ENCODE data around the gene ABCC11.

Gene ABCC11

DNA sequence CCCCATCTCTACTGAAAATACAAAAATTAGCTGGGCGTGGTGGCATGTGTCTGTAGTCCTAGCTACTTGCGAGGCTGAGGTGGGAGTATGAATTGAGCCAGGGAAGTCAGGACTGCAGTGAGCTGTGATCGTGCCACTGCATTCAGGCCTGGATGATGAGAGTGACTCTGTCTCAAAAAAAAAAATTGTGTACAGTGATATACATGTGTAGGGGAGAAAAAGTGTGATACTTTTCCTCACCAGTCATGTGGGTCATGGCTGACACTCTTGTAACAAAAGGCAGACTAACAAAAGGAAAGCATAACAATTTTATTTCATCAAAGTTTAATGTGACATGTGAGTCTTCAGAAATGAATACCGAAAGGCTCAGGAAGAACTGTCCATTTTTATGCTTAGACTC, 89.5 kb downstream of the ABCC11 start:
- TF ChIP-seq, protein P1, sequence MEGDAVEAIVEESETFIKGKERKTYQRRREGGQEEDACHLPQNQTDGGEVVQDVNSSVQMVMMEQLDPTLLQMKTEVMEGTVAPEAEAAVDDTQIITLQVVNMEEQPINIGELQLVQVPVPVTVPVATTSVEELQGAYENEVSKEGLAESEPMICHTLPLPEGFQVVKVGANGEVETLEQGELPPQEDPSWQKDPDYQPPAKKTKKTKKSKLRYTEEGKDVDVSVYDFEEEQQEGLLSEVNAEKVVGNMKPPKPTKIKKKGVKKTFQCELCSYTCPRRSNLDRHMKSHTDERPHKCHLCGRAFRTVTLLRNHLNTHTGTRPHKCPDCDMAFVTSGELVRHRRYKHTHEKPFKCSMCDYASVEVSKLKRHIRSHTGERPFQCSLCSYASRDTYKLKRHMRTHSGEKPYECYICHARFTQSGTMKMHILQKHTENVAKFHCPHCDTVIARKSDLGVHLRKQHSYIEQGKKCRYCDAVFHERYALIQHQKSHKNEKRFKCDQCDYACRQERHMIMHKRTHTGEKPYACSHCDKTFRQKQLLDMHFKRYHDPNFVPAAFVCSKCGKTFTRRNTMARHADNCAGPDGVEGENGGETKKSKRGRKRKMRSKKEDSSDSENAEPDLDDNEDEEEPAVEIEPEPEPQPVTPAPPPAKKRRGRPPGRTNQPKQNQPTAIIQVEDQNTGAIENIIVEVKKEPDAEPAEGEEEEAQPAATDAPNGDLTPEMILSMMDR (IDR thresholded peaks at IDR 0.05; ENCODE audit: low read depth, low read length): no peak
- no peak overlapping the region for H3K4me3 ChIP-seq (ENCODE audit: low read depth, low read length)
- H3K4me1 ChIP-seq: no peaks in the 10 kb centered on the region
- no peaks in the 10 kb centered on the region for H3K9me3 ChIP-seq
- H3K36me3 ChIP-seq: no peaks in the 10 kb centered on the region
- DNase-seq: no peak
- no peaks in the 10 kb centered on the region for H3K27me3 ChIP-seq

DNA sequence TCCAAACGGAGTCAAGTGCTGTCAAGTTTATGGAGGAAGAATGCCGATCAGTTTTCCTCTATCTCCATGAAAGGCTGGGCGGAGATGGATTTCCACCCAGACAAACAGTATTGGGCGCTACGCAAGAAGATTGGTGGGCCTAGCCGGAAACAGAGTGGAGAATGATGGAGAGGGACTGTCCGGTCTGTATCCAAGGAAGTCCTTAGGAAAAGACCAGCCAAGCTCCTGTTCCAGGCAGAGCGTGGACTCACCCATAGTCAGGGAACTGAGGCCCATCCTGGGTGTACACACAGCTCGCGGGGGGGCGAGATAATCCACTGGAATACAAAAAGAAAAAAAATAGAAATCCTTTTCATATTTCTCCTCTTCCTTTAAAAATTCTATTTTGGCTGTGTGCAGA, 90.0 kb downstream of the ABCC11 start:
- H3K27me3 ChIP-seq: no peaks in the 10 kb centered on the region
- TF ChIP-seq, protein P1 (IDR thresholded peaks at IDR 0.05; ENCODE audit: low read depth, low read length): no peak
- no peaks in the 10 kb centered on the region for H3K9me3 ChIP-seq
- H3K36me3 ChIP-seq: no peaks in the 10 kb centered on the region
- no peak overlapping the region for H3K4me3 ChIP-seq (ENCODE audit: low read depth, low read length)
- DNase-seq: no peak
- no peaks in the 10 kb centered on the region for H3K4me1 ChIP-seq

DNA sequence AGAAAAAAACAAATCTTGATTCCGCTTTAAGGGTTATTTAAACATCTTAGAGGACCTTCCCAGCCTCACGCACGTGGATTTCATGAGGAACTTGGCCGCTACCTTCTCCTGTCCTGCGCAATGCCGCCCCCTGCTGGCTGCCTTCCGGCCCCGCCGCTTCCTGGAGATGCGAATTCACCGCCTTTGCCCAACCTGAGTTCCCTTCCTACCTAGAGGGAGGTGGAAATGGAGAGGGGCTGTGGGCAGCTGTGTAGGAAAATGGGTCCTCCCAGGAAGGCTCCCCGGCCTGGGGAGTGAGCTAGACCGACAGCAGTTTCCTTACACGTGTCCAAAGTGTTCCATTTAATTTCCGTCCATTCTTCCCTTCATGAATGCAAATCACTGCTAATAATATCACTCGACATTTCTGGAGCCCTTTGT, 90.5 kb downstream of the ABCC11 start:
- peak; percentile 87 for DNase-seq
- Histone ChIP-seq H3K4me3 (ENCODE audit: low read depth, low read length) (peak overlapping the region; percentile 47), H3K36me3 (no peaks in the 10 kb centered on the region), H3K9me3 (no peaks in the 10 kb centered on the region), H3K27me3 (no peaks in the 10 kb centered on the region), H3K4me1 (no peaks in the 10 kb centered on the region)
- TF ChIP-seq, protein P1 (IDR thresholded peaks at IDR 0.05; ENCODE audit: low read depth, low read length): peak; percentile 89

DNA sequence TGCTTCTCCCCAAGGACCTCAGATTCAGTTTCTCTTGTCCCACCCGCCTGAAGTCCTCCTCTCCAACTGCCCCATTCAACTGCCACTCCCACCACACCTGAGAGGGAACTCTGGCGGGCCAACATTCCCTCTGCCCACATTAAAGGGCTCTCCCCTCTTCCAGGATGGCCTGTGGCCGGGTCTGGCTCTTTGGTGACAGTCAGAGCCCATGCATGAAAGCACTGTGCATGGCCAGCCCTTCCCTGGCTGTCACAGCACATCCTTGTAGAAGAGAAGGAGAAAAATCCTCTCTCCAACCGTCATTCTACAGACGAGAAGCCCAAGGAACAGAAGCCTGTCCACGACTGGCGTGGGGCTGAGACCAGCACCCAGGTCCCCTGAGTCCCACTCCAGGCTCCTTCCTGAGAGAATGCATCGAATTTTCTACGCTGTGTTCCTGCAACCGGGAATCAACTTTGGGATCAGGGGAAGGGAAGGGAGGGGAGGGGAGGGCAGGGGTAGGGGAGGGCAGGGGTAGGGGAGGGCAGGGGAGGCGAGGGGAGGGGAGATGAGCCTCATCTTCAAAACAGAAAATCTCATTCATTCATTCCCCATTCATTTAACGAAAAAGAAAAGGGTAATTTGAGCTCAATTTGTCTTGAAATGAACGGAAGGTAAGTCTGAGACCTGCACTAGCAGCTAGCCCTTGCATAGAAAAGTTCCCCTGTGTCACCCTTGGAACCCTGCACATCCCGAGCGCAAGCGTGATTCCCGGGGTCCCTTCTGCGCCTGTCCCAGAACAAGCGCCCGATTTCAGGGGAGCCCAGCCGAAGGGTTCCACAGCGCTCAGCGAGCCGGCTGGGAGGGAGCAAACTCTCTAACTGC, 91.2 kb downstream of the ABCC11 start, which contains the start of gene ABCC12:
Gene ABCC12, minus strand, starts transcription at position 68 of the 864 bp plus-strand sequence. CDS start 9,569 bp downstream, outside the sequence.
- Histone ChIP-seq H3K4me3 (ENCODE audit: low read depth, low read length) (peak within 1 kb of the TSS; percentile 47), H3K4me1 (no peaks in the 10 kb centered on the region), H3K9me3 (no peaks in the 10 kb centered on the region), H3K27me3 (no peaks in the 10 kb centered on the region), H3K36me3 (no peaks in the 10 kb centered on the region)
- no peak for DNase-seq
- TF ChIP-seq, protein P1 (IDR thresholded peaks at IDR 0.05; ENCODE audit: low read depth, low read length): no peak

DNA sequence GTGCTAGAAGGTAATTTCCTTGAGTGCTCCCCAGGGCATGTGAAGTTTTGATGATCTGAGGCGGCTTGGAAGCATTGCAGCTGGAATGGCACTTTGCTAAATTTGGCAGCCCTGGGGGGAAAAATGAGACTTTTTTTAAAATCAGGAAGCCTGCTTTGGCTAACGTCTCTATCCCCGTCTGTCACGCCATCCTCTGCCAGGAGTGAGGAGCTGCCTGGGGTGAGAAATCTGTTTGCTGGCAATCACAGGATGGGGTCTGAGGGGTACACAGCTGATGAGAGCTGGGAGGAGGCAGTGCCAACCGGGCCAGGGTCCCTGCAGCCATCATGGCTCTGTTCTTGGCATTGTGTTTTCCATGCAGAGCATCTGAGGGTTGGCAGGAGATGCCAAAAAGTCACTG, 93.6 kb downstream of the ABCC11 start:
- H3K36me3 ChIP-seq: no peaks in the 10 kb centered on the region
- TF ChIP-seq, protein P1 (IDR thresholded peaks at IDR 0.05; ENCODE audit: low read depth, low read length): no peak
- DNase-seq: no peak
- no peak overlapping the region for H3K4me3 ChIP-seq (ENCODE audit: low read depth, low read length)
- H3K9me3 ChIP-seq: no peaks in the 10 kb centered on the region
- H3K4me1 ChIP-seq: no peaks in the 10 kb centered on the region
- H3K27me3 ChIP-seq: no peaks in the 10 kb centered on the region

DNA sequence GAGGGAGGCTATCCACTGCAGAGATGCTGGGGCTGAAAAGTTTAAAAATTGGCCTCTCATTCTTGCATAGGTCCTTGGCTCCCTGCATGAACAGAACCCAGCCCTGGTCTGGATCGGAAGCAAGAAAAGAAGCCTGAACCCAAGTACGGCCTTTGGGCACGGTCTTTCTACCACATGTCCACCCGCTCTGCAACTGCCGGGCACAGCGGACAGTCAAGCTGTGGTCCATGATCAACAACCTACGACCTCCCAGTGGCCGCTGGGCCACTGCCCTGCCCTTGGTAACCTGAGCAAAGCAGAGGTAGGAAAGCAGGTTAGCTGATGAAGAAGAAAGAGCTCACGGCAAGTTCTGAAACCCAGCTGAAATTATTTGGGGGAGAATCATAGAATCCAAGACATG, 95.1 kb downstream of the ABCC11 start:
- Histone ChIP-seq H3K36me3 (no peaks in the 10 kb centered on the region), H3K4me1 (no peaks in the 10 kb centered on the region)

More for the DNA sequence above, 95.1 kb downstream of the ABCC11 start:
- TF ChIP-seq, protein P1 (IDR thresholded peaks at IDR 0.05; ENCODE audit: low read depth, low read length): no peak
- Histone ChIP-seq H3K27me3 (no peaks in the 10 kb centered on the region), H3K9me3 (no peaks in the 10 kb centered on the region), H3K4me3 (ENCODE audit: low read depth, low read length) (no peak overlapping the region)
- DNase-seq: no peak

All from BE2C (cell line).